SK-N-SH (cell line): ENCODE data around the gene LTV1. TPM values are rescaled to one million over a fixed set of nuclear protein-coding genes. Genes with fewer than 3 reads are reported as not detected.

Experiments used
- CTCF ChIA-PET: fragments of 300-600, 350-600 bp; formaldehyde crosslinking; extraction: SDS; loops from one replicate; lab custom pipeline; 2021; lab: Yijun Ruan, JAX
- POLR2A ChIA-PET: fragments of 350-600 bp; sonication (Branson Sonifier 250); formaldehyde crosslinking; extraction: SDS; loops from one replicate; lab custom pipeline; 2020; ENCODE audit warnings: antibody characterized with exemption, inconsistent platforms; lab: Yijun Ruan, JAX
- DNase-seq: peaks from one replicate; pipeline ENCODE4 v3.0.0; 2012
- H2AFZ ChIP-seq: fragments of 200-600 bp; sonication (generic); 2 replicates; pipeline ENCODE4 v1.8.1; 2016; ENCODE audit warnings: antibody characterized with exemption, mild to moderate bottlenecking, low read depth
- H3F3A ChIP-seq: fragments of 200-600 bp; sonication (generic); replicated peaks from 2 replicates; pipeline ENCODE3; 2016; ENCODE audit warnings: antibody characterized with exemption, mild to moderate bottlenecking; ENCODE audit not compliant: insufficient read depth
- H3K27ac ChIP-seq, 2 experiments: fragments of 200-500 bp in 1 of 2; fragments of 200-600 bp in 1 of 2; sonication (Bioruptor generic) in 1 of 2; sonication (generic), shearing (Covaris generic) in 1 of 2; 2 replicates each; pipeline versions ENCODE4 v1.5.1 to v1.6.1; 2014 to 2016; ENCODE audit warnings: low read depth in 2 of 2, inconsistent platforms in 1 of 2, low read length in 1 of 2, mild to moderate bottlenecking in 1 of 2, mixed read lengths in 1 of 2
- H3K27me3 ChIP-seq: fragments of 200-600 bp; sonication (generic), shearing (Covaris generic); 2 replicates; pipeline ENCODE4 v1.6.1; 2016; ENCODE audit warnings: mixed run types; ENCODE audit not compliant: insufficient read depth
- H3K36me3 ChIP-seq, 2 experiments: fragments of 200-500 bp in 1 of 2; fragments of 200-600 bp in 1 of 2; sonication (Bioruptor generic) in 1 of 2; sonication (generic) in 1 of 2; replicated peaks in 1 of 2; 2 replicates each; pipeline versions ENCODE3 to v1.5.1; 2014 to 2016; ENCODE audit warnings: low read length in 1 of 2, mild to moderate bottlenecking in 1 of 2; ENCODE audit not compliant: insufficient read depth in 2 of 2, control insufficient read depth in 1 of 2
- H3K4me1 ChIP-seq, 2 experiments: fragments of 200-500 bp in 1 of 2; fragments of 200-600 bp in 1 of 2; sonication (Bioruptor generic) in 1 of 2; sonication (generic), shearing (Covaris generic) in 1 of 2; 2 replicates each; pipeline versions ENCODE4 v1.5.1 to v1.6.1; 2014 to 2016; ENCODE audit warnings: low read depth in 1 of 2, low read length in 1 of 2, mixed run types in 1 of 2; ENCODE audit not compliant: insufficient read depth in 2 of 2, control insufficient read depth in 1 of 2
- H3K4me2 ChIP-seq: fragments of 200-600 bp; sonication (generic), shearing (Covaris generic); 2 replicates; pipeline ENCODE4 v1.6.1; 2017; ENCODE audit warnings: mixed run types
- H3K4me3 ChIP-seq, 2 experiments: fragments of 200-500 bp in 1 of 2; fragments of 200-600 bp in 1 of 2; sonication (Bioruptor generic) in 1 of 2; sonication (generic), shearing (Covaris generic) in 1 of 2; 2 replicates each; pipeline versions ENCODE4 v1.5.1 to v1.8.1; 2014 to 2016; ENCODE audit warnings: low read depth in 2 of 2, inconsistent platforms in 1 of 2, low read length in 1 of 2, mild to moderate bottlenecking in 1 of 2, mixed read lengths in 1 of 2, moderate library complexity in 1 of 2
- H3K79me2 ChIP-seq: fragments of 200-600 bp; sonication (generic); 2 replicates; pipeline ENCODE4 v1.8.1; 2017; ENCODE audit warnings: mild to moderate bottlenecking; ENCODE audit not compliant: insufficient read depth
- H3K9ac ChIP-seq: fragments of 200-600 bp; sonication (generic); 2 replicates; pipeline ENCODE4 v1.6.1; 2017; ENCODE audit warnings: mixed run types
- H3K9me2 ChIP-seq: fragments of 200-600 bp; sonication (generic); 2 replicates; pipeline ENCODE4 v1.6.1; 2017; ENCODE audit warnings: mixed run types
- H3K9me3 ChIP-seq: fragments of 200-600 bp; sonication (generic); 2 replicates; pipeline ENCODE4 v1.6.1; 2017; ENCODE audit warnings: mixed run types, mild to moderate bottlenecking, moderate library complexity
- H4K20me1 ChIP-seq: fragments of 200-600 bp; sonication (generic); 2 replicates; pipeline ENCODE4 v1.6.1; 2017; ENCODE audit warnings: mild to moderate bottlenecking, mixed run types; ENCODE audit not compliant: insufficient read depth
- CHD2 ChIP-seq: fragments of 150-350 bp; IDR thresholded peaks from 2 replicates; pipeline ENCODE4 v1.6.1; 2018; ENCODE audit warnings: low read length; ENCODE audit not compliant: partially characterized antibody
- EZH2phosphoT487 ChIP-seq: fragments of 200-600 bp; sonication (generic); IDR thresholded peaks from 2 replicates; pipeline ENCODE4 v1.6.1; 2017; ENCODE audit warnings: low read depth, mixed run types, mild to moderate bottlenecking, antibody characterized with exemption, moderate library complexity, borderline replicate concordance
- FOXM1 ChIP-seq: IDR thresholded peaks from 2 replicates; pipeline ENCODE4 v1.4.0; 2012; ENCODE audit warnings: low read depth, mild to moderate bottlenecking
- GABPA ChIP-seq: IDR thresholded peaks from 2 replicates; pipeline ENCODE4 v1.4.0; 2012; ENCODE audit warnings: low read depth, mild to moderate bottlenecking
- MEF2A ChIP-seq: IDR thresholded peaks from 2 replicates; pipeline ENCODE4 v1.4.0; 2012; ENCODE audit warnings: low read depth, borderline replicate concordance
- MXI1 ChIP-seq: IDR thresholded peaks from 2 replicates; pipeline ENCODE4 v1.6.1; 2012; ENCODE audit warnings: mild to moderate bottlenecking, low read depth, low read length, improper control_type of control experiment
- NRF1 ChIP-seq: IDR thresholded peaks from 2 replicates; pipeline ENCODE4 v1.6.1; 2012; ENCODE audit warnings: low read depth, mild to moderate bottlenecking, low read length
- PBX3 ChIP-seq: IDR thresholded peaks from 2 replicates; pipeline ENCODE4; 2012
- RAD21 ChIP-seq: IDR thresholded peaks from 2 replicates; pipeline ENCODE4 v1.6.1; 2012; ENCODE audit warnings: mild to moderate bottlenecking, low read length
- SIN3A ChIP-seq: IDR thresholded peaks from 2 replicates; pipeline ENCODE4 v1.6.1; 2012; ENCODE audit warnings: low read depth, mild to moderate bottlenecking, low read length, moderate library complexity, borderline replicate concordance
- SMC3 ChIP-seq: IDR thresholded peaks from 2 replicates; pipeline ENCODE4 v1.6.1; 2012; ENCODE audit warnings: low read depth, low read length, improper control_type of control experiment
- TAF1 ChIP-seq: IDR thresholded peaks from 2 replicates; pipeline ENCODE4 v1.6.1; 2012; ENCODE audit warnings: low read depth, mild to moderate bottlenecking, low read length, moderate library complexity, borderline replicate concordance
- TCF12 ChIP-seq: IDR thresholded peaks from 2 replicates; pipeline ENCODE4 v1.4.0; 2012
- WGBS: methylation state at CpG from one replicate; pipeline ENCODE4 v1.1.6; 2017; ENCODE audit warnings: low lambda C conversion rate; 5-methylcytosine and 5-hydroxymethylcytosine counted together
- polyA plus RNA-seq, 3 experiments: library from polyadenylated mRNA; depleted of rRNA; stranded (reverse); fragments of >200 nt; gene quantifications; 2 replicates each; pipeline ENCODE4 v1.2.3, GENCODE V29; 2012
- TF ChIP-seq, protein P1 (sequence below): fragments of 150-350 bp; IDR thresholded peaks from 2 replicates; pipeline ENCODE4 v1.6.1; 2017; ENCODE audit warnings: antibody characterized with exemption, low read length, low read depth, borderline replicate concordance
- TF ChIP-seq, protein P2 (sequence below): IDR thresholded peaks from 2 replicates; pipeline ENCODE4 v1.6.1; 2012; ENCODE audit warnings: mild to moderate bottlenecking, low read depth, low read length, moderate library complexity
- TF ChIP-seq, protein P3 (sequence below): fragments of 150-350 bp; IDR thresholded peaks from 2 replicates; pipeline ENCODE4 v1.6.1; 2016; ENCODE audit warnings: mild to moderate bottlenecking, low read depth, low read length

Gene LTV1
- polyA plus RNA-seq, 1 of the 3 experiments (the other 2 are of a cell fraction): 19.4 TPM

- TF ChIP-seq EZH2phosphoT487 (no peak), SIN3A (no peak), GABPA (no peak), SMC3 (no peak), TCF12 (no peak), CHD2 (no peak), RAD21 (no peak), TAF1 (no peak), PBX3 (no peak), NRF1 (no peak), MEF2A (no peak), FOXM1 (no peak), MXI1 (no peak)
- TF ChIP-seq, protein P1, sequence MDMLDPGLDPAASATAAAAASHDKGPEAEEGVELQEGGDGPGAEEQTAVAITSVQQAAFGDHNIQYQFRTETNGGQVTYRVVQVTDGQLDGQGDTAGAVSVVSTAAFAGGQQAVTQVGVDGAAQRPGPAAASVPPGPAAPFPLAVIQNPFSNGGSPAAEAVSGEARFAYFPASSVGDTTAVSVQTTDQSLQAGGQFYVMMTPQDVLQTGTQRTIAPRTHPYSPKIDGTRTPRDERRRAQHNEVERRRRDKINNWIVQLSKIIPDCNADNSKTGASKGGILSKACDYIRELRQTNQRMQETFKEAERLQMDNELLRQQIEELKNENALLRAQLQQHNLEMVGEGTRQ: no peak
- TF ChIP-seq, protein P2, sequence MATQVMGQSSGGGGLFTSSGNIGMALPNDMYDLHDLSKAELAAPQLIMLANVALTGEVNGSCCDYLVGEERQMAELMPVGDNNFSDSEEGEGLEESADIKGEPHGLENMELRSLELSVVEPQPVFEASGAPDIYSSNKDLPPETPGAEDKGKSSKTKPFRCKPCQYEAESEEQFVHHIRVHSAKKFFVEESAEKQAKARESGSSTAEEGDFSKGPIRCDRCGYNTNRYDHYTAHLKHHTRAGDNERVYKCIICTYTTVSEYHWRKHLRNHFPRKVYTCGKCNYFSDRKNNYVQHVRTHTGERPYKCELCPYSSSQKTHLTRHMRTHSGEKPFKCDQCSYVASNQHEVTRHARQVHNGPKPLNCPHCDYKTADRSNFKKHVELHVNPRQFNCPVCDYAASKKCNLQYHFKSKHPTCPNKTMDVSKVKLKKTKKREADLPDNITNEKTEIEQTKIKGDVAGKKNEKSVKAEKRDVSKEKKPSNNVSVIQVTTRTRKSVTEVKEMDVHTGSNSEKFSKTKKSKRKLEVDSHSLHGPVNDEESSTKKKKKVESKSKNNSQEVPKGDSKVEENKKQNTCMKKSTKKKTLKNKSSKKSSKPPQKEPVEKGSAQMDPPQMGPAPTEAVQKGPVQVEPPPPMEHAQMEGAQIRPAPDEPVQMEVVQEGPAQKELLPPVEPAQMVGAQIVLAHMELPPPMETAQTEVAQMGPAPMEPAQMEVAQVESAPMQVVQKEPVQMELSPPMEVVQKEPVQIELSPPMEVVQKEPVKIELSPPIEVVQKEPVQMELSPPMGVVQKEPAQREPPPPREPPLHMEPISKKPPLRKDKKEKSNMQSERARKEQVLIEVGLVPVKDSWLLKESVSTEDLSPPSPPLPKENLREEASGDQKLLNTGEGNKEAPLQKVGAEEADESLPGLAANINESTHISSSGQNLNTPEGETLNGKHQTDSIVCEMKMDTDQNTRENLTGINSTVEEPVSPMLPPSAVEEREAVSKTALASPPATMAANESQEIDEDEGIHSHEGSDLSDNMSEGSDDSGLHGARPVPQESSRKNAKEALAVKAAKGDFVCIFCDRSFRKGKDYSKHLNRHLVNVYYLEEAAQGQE: no peak
- TF ChIP-seq, protein P3, sequence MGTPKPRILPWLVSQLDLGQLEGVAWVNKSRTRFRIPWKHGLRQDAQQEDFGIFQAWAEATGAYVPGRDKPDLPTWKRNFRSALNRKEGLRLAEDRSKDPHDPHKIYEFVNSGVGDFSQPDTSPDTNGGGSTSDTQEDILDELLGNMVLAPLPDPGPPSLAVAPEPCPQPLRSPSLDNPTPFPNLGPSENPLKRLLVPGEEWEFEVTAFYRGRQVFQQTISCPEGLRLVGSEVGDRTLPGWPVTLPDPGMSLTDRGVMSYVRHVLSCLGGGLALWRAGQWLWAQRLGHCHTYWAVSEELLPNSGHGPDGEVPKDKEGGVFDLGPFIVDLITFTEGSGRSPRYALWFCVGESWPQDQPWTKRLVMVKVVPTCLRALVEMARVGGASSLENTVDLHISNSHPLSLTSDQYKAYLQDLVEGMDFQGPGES: no peak
- H3K9ac ChIP-seq: no peak overlapping the region
- H3K9me3 ChIP-seq: no peaks in the 10 kb centered on the region
- no peak for DNase-seq
- H2AFZ ChIP-seq: no peak overlapping the region
- no peak overlapping the region for H3K27ac ChIP-seq
- H3K79me2 ChIP-seq: 0 out of 2 replicates have a peak, but pooled peaks cover 5% of the 10 kb centered on the region
- no peaks in the 10 kb centered on the region for H3K9me2 ChIP-seq
- no peak overlapping the region for H3K4me2 ChIP-seq
- no peaks in the 10 kb centered on the region for H3K27me3 ChIP-seq
- H3K4me3 ChIP-seq: no peak overlapping the region
- H3F3A ChIP-seq: peaks cover 4% of the 10 kb centered on the region
- WGBS: 92% methylated on average over 9 of the region's 9 CpGs
- no peaks in the 10 kb centered on the region for H4K20me1 ChIP-seq
- POLR2A ChIA-PET: no interaction called here
- no peaks in the 10 kb centered on the region for H3K36me3 ChIP-seq
- H3K4me1 ChIP-seq: no peaks in the 10 kb centered on the region
- CTCF ChIA-PET: no interaction called here
Observed at GRCh38 chr6:143803769-143804568, 39.2 kb upstream of the LTV1 start.
